A673 (cell line): ENCODE data around the gene NSD1. TPM values are rescaled to one million over a fixed set of nuclear protein-coding genes. Genes with fewer than 3 reads are reported as not detected.

Experiments used
- BruUV-seq: library from RNA; stranded (reverse); fragments of 400-500 nt; replicated peaks from 2 replicates; lab custom pipeline; 2021; lab: Mats Ljungman, UMichigan
- CTCF ChIA-PET: fragments of 300-600 bp; sonication (Branson Sonifier 250); formaldehyde crosslinking; loops from one replicate; lab custom pipeline; 2022; ENCODE audit warnings: antibody characterized with exemption; lab: Charles Lee
- POLR2A ChIA-PET: fragments of 300-600 bp; sonication (Branson Sonifier 250); formaldehyde crosslinking; loops from one replicate; lab custom pipeline; 2022; ENCODE audit warnings: antibody characterized with exemption; ENCODE audit not compliant: low non-redundant PET; lab: Charles Lee
- DNase-seq: peaks from one replicate; pipeline ENCODE4 v3.0.0-alpha.2; 2015; ENCODE audit warnings: low spot score
- H3K27ac ChIP-seq: fragments of 200-600 bp; sonication (generic); 2 replicates; pipeline ENCODE4 v1.5.1; 2016; ENCODE audit warnings: mixed run types, low read depth, mild to moderate bottlenecking, mixed read lengths, antibody characterized with exemption, low read length; ENCODE audit not compliant: poor library complexity, severe bottlenecking
- H3K27me3 ChIP-seq: fragments of 200-600 bp; sonication (generic); replicated peaks from 2 replicates; pipeline ENCODE4 v1.6.1; 2017; ENCODE audit warnings: mixed run types, low read depth, mild to moderate bottlenecking, mixed read lengths, antibody characterized with exemption, low read length; ENCODE audit not compliant: insufficient read depth, poor library complexity
- H3K36me3 ChIP-seq: fragments of 200-600 bp; sonication (generic); 2 replicates; pipeline ENCODE4 v1.6.1; 2016; ENCODE audit warnings: mixed run types, mild to moderate bottlenecking, mixed read lengths, antibody characterized with exemption, low read length; ENCODE audit not compliant: insufficient read depth, poor library complexity, severe bottlenecking
- H3K4me1 ChIP-seq: fragments of 200-600 bp; sonication (generic); 2 replicates; pipeline ENCODE4 v1.6.1; 2017; ENCODE audit warnings: mixed run types, mild to moderate bottlenecking, mixed read lengths, antibody characterized with exemption, low read length; ENCODE audit not compliant: insufficient read depth, poor library complexity, severe bottlenecking
- H3K4me3 ChIP-seq: fragments of 200-600 bp; sonication (generic); 2 replicates; pipeline ENCODE4 v1.5.1; 2016; ENCODE audit warnings: low read depth, mixed run types, mild to moderate bottlenecking, mixed read lengths, low read length; ENCODE audit not compliant: poor library complexity, severe bottlenecking
- H3K9me3 ChIP-seq: fragments of 200-600 bp; sonication (generic); 2 replicates; pipeline ENCODE4 v1.6.1; 2016; ENCODE audit warnings: mixed run types, low read depth, mild to moderate bottlenecking, mixed read lengths, antibody characterized with exemption, low read length; ENCODE audit not compliant: poor library complexity, severe bottlenecking
- CTCF ChIP-seq: fragments of 300-800, 200-600 bp; sonication (generic); conservative IDR thresholded peaks from 2 replicates; pipeline ENCODE4 v1.5.1; 2017; ENCODE audit warnings: low read depth, mild to moderate bottlenecking, antibody characterized with exemption, low read length, moderate library complexity, mixed read lengths
- EZH2 ChIP-seq: fragments of 200-600 bp; sonication (generic); IDR thresholded peaks from 2 replicates; pipeline ENCODE4 v1.6.1; 2017; ENCODE audit warnings: borderline replicate concordance, low read depth, mild to moderate bottlenecking, mixed read lengths, antibody characterized with exemption, low read length; ENCODE audit not compliant: poor library complexity, severe bottlenecking
- intact Hi-C: fragments of 100-400 bp; cut with micrococcal nuclease; formaldehyde crosslinking; loops from one replicate; pipeline ENCODE4 v1.10.0; 2022; ENCODE audit not compliant: unreplicated experiment
- total RNA-seq: library from RNA; stranded (reverse); gene quantifications from 2 replicates; pipeline ENCODE4 v1.2.3, GENCODE V29; 2021

The NSD1 gene
- total RNA-seq, 1 experiment from 2014 or later = 74.3 TPM

- BruUV-seq = no TSS peak
- H3K4me1 ChIP-seq = no peaks in the 10 kb centered on the region
- H3K27ac ChIP-seq = no peak overlapping the region
- ChIA-PET CTCF (no interaction called here), POLR2A (no interaction called here)
- H3K9me3 ChIP-seq = no peaks in the 10 kb centered on the region
- H3K4me3 ChIP-seq = no peak overlapping the region
- peaks cover 30% of the 10 kb centered on the region for H3K36me3 ChIP-seq
- TF ChIP-seq EZH2 (no peak), CTCF (no peak)
- intact Hi-C loops = no loop called here
- DNase-seq = no peak
- H3K27me3 ChIP-seq = no peaks in the 10 kb centered on the region
These were observed 127.9 kb downstream of the NSD1 start for GRCh38 chr5:177261510-177261909.

GRCh38 chr5:177264178-177264577, 130.6 kb downstream of the NSD1 start:
- no peak overlapping the region for H3K4me3 ChIP-seq
- H3K9me3 ChIP-seq = no peaks in the 10 kb centered on the region
- ChIA-PET CTCF (no interaction called here), POLR2A (no interaction called here)
- no peaks in the 10 kb centered on the region for H3K4me1 ChIP-seq
- TF ChIP-seq EZH2 (no peak), CTCF (no peak)
- intact Hi-C loops = no loop called here
- no peaks in the 10 kb centered on the region for H3K27me3 ChIP-seq
- peaks cover 33% of the 10 kb centered on the region for H3K36me3 ChIP-seq
- DNase-seq = no peak
- no peak overlapping the region for H3K27ac ChIP-seq
- BruUV-seq = no TSS peak

DNA sequence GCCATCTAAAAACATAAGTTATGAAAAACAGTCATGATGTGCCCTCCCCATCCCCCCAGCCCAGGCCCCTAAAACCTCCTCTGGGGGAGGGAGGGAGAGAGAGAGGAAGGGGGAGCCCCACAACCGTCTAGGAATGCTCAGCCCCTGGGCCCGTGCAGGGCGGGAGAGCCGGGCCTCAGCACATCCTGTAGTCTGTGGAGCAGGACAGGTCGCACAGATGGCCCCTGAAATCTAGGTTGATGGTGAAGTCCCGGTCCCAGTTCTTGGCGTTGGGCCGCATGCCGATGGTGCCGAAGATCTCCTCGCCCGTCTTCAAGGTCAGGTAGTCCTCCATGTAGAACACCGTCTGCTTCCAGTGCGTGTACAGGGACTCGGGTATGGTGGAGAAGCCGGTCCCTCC, 131.8 kb downstream of the NSD1 start:
- no peak for DNase-seq
- intact Hi-C loops = no loop called here
- POLR2A ChIA-PET = interaction anchor here (0.6 kb wide), 1 partner anchor 478 kb away, joined by 3 read pairs; no protein-coding TSS in a partner anchor

More for the DNA sequence above, 131.8 kb downstream of the NSD1 start:
- H3K27ac ChIP-seq = no peak overlapping the region
- TF ChIP-seq CTCF (no peak), EZH2 (no peak)
- no TSS peak for BruUV-seq
- H3K36me3 ChIP-seq = peaks cover 33% of the 10 kb centered on the region
- peaks cover 10% of the 10 kb centered on the region for H3K4me1 ChIP-seq
- no peaks in the 10 kb centered on the region for H3K27me3 ChIP-seq
- CTCF ChIA-PET = no interaction called here
- H3K4me3 ChIP-seq = no peak overlapping the region
- no peaks in the 10 kb centered on the region for H3K9me3 ChIP-seq
